GM23338 (cell line): ENCODE results near the gene ACO1. TPM values are rescaled to one million over a fixed set of nuclear protein-coding genes. Genes with fewer than 3 reads are reported as not detected.

Experiments
- ATAC-seq: fragments of 200-7000 bp; cut with Tn5 transposase; 3 replicates; pipeline ENCODE4 v1.9.1; 2020
- DNase-seq: peaks from one replicate; pipeline ENCODE4 v3.0.0-alpha.2; 2015; ENCODE audit warnings: low spot score
- H2AFZ ChIP-seq: fragments of 200-600 bp; sonication (generic); 2 replicates; pipeline ENCODE4 v1.8.0; 2016; ENCODE audit warnings: antibody characterized with exemption, mild to moderate bottlenecking, moderate library complexity
- H3F3A ChIP-seq: fragments of 200-600 bp; sonication (generic); replicated peaks from 2 replicates; pipeline ENCODE4 v1.8.0; 2017; ENCODE audit warnings: antibody characterized with exemption, mixed run types, low read depth
- H3K27ac ChIP-seq: fragments of 200-600 bp; sonication (generic); 2 replicates; pipeline ENCODE4 v1.6.1; 2016; ENCODE audit warnings: low read depth
- H3K27me3 ChIP-seq: fragments of 200-600 bp; sonication (generic); 2 replicates; pipeline ENCODE4 v1.8.0; 2016; ENCODE audit warnings: mild to moderate bottlenecking, mixed run types, moderate library complexity; ENCODE audit not compliant: insufficient read depth
- H3K36me3 ChIP-seq: fragments of 200-600 bp; sonication (generic); 2 replicates; pipeline ENCODE4 v1.8.0; 2016; ENCODE audit warnings: mild to moderate bottlenecking; ENCODE audit not compliant: insufficient read depth
- H3K4me1 ChIP-seq: fragments of 200-600 bp; sonication (generic); 2 replicates; pipeline ENCODE4 v1.8.0; 2016; ENCODE audit warnings: mild to moderate bottlenecking, moderate library complexity; ENCODE audit not compliant: insufficient read depth
- H3K4me2 ChIP-seq: fragments of 200-600 bp; sonication (generic); 2 replicates; pipeline ENCODE4 v1.7.1; 2017; ENCODE audit warnings: mixed run types
- H3K4me3 ChIP-seq: fragments of 200-600 bp; sonication (generic); 2 replicates; pipeline ENCODE4 v1.6.1; 2016; ENCODE audit warnings: mixed run types
- H3K79me2 ChIP-seq: fragments of 200-600 bp; sonication (generic); replicated peaks from 2 replicates; pipeline ENCODE4 v1.8.0; 2017; ENCODE audit warnings: mild to moderate bottlenecking; ENCODE audit not compliant: insufficient read depth
- H3K9me2 ChIP-seq: fragments of 200-600 bp; sonication (generic); 2 replicates; pipeline ENCODE4 v1.8.0; 2017; ENCODE audit not compliant: insufficient read depth
- H4K20me1 ChIP-seq: fragments of 200-600 bp; sonication (generic); replicated peaks from 2 replicates; pipeline ENCODE4 v1.8.0; 2017; ENCODE audit warnings: mild to moderate bottlenecking; ENCODE audit not compliant: insufficient read depth
- H3K27ac Mint-ChIP-seq: 2 replicates; pipeline ENCODE4 v1.8.0; 2020; ENCODE audit warnings: inconsistent platforms, mild to moderate bottlenecking, moderate library complexity, mixed read lengths
- H3K27me3 Mint-ChIP-seq: 3 replicates; pipeline ENCODE4 v1.8.0; 2022; ENCODE audit warnings: low read depth, mild to moderate bottlenecking, moderate library complexity, mixed read lengths, inconsistent platforms; ENCODE audit not compliant: insufficient read depth, poor library complexity
- H3K36me3 Mint-ChIP-seq: 3 replicates; pipeline ENCODE4 v1.8.0; 2021; ENCODE audit warnings: low read depth, mild to moderate bottlenecking, inconsistent platforms, moderate library complexity, mixed read lengths
- H3K4me1 Mint-ChIP-seq: 3 replicates; pipeline ENCODE4 v1.8.0; 2020; ENCODE audit warnings: mild to moderate bottlenecking, inconsistent platforms, mixed read lengths
- H3K4me3 Mint-ChIP-seq: 3 replicates; pipeline ENCODE4 v1.8.0; 2021; ENCODE audit warnings: moderate library complexity, mild to moderate bottlenecking, inconsistent platforms, mixed read lengths
- H3K9me3 Mint-ChIP-seq: 3 replicates; pipeline ENCODE4 v1.8.0; 2020; ENCODE audit warnings: moderate library complexity, mild to moderate bottlenecking, inconsistent platforms, mixed read lengths
- CREB1 ChIP-seq: fragments of 250-450 bp; sonication (Bioruptor Pico); IDR thresholded peaks from 2 replicates; pipeline ENCODE4 v1.5.0; 2020; ENCODE audit warnings: low read depth, mild to moderate bottlenecking, moderate library complexity
- ETS1 ChIP-seq: IDR thresholded peaks from 2 replicates; pipeline ENCODE4 v1.6.1; 2016; ENCODE audit warnings: antibody characterized with exemption
- EZH2 ChIP-seq: fragments of 200-600 bp; sonication (generic); IDR thresholded peaks from one replicate; pipeline ENCODE4 v1.8.0; 2017; ENCODE audit warnings: antibody characterized with exemption, mild to moderate bottlenecking, low read depth; ENCODE audit not compliant: unreplicated experiment
- EZH2phosphoT487 ChIP-seq: fragments of 200-600 bp; sonication (generic); IDR thresholded peaks from one replicate; pipeline ENCODE4 v1.8.1; 2018; ENCODE audit warnings: antibody characterized with exemption; ENCODE audit not compliant: unreplicated experiment
- JUNB ChIP-seq: IDR thresholded peaks from one replicate; pipeline ENCODE4 v1.6.1; 2016; ENCODE audit warnings: antibody characterized with exemption; ENCODE audit not compliant: unreplicated experiment
- NANOG ChIP-seq: IDR thresholded peaks from 2 replicates; pipeline ENCODE4 v1.6.1; 2016; ENCODE audit warnings: antibody characterized with exemption, borderline replicate concordance
- POLR2AphosphoS5 ChIP-seq: IDR thresholded peaks from 2 replicates; pipeline ENCODE4 v1.6.1; 2016; ENCODE audit warnings: antibody characterized with exemption, low read depth
- ZNF114 ChIP-seq: fragments of 250-450 bp; sonication (Bioruptor Pico); IDR thresholded peaks from 2 replicates; pipeline ENCODE4 v1.5.0; 2020; ENCODE audit warnings: mild to moderate bottlenecking, moderate library complexity
- ZNF331 ChIP-seq: fragments of 250-450 bp; sonication (Bioruptor Pico); IDR thresholded peaks from 2 replicates; pipeline ENCODE4 v1.5.0; 2020; ENCODE audit warnings: low read depth, mild to moderate bottlenecking, moderate library complexity
- ZNF462 ChIP-seq: fragments of 250-450 bp; sonication (Bioruptor Pico); IDR thresholded peaks from 2 replicates; pipeline ENCODE4 v1.5.0; 2020; ENCODE audit warnings: mild to moderate bottlenecking, moderate library complexity
- polyA plus RNA-seq: library from polyadenylated mRNA; unstranded; fragments of >200 nt; fragmentation: Nextera tagmentation; extraction: Ambion mirVana; gene quantifications from 2 replicates; pipeline ENCODE4 v1.2.1, GENCODE V29; 2016
- total RNA-seq: library from RNA; depleted of rRNA; stranded (reverse); fragments of >200 nt; shearing (Covaris generic); gene quantifications from 2 replicates; pipeline ENCODE4 v1.2.3, GENCODE V29; 2014

Gene ACO1
- total and polyA plus RNA-seq, 2 experiments from 2014 or later = 16.6 to 41.0 TPM

DNA sequence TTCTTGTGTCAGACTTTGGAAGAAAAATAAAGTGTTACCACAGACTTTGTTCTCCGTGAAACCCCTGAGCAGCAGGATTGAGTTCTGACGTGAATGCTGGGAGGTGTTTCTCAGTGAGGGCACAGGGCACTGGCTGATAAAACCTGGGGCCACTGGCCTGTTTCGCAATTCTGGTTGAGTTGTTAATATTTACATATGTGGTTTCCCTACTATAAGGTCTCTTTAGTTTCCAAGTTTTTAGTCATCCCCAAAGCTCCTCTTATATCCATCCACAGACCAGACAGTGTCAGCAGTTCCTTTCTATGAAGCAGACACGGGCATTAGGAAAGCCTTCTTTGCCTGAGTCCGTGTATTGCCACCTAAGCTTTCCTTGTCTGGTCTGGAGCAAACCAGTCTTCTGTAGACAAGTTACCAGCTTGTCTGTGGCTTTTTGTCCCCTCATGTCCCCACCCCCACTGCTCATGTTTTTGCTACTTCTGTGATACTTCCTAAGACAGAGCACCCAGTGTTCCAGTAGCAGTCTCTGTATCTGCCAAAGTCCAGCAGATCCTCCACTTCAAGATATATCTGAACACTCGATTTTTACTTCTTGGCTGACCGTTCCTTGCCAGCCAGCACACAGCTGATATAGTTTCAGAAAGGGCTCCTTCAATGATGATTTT, 42.0 kb downstream of the ACO1 start:
- H3K9me2 ChIP-seq = no peaks in the 10 kb centered on the region
- no peak overlapping the region for H3K4me2 ChIP-seq
- H3F3A ChIP-seq = no peaks in the 10 kb centered on the region
- Mint-ChIP-seq H3K27me3 (no peaks in the 10 kb centered on the region), H3K4me3 (no peak overlapping the region), H3K4me1 (no peaks in the 10 kb centered on the region), H3K27ac (peak overlapping the region; percentile 43; the same call in 1 of the 2 replicates), H3K9me3 (no peaks in the 10 kb centered on the region), H3K36me3 (peaks cover 31% of the 10 kb centered on the region)
- ATAC-seq (no peak), DNase-seq (no peak)
- no peak overlapping the region for H2AFZ ChIP-seq
- no peaks in the 10 kb centered on the region for H3K27me3 ChIP-seq
- no peak overlapping the region for H3K27ac ChIP-seq
- H4K20me1 ChIP-seq = 0 out of 2 replicates have a peak, but pooled peaks cover 4% of the 10 kb centered on the region
- H3K4me1 ChIP-seq = no peaks in the 10 kb centered on the region
- TF ChIP-seq NANOG (no peak), EZH2 (no peak), JUNB (no peak), POLR2AphosphoS5 (no peak), ETS1 (no peak), ZNF331 (no peak), EZH2phosphoT487 (no peak), ZNF114 (CRISPR knock-in tag) (no peak), ZNF462 (CRISPR knock-in tag) (no peak), CREB1 (CRISPR knock-in tag) (no peak)
- peaks cover 4% of the 10 kb centered on the region for H3K36me3 ChIP-seq
- H3K79me2 ChIP-seq = no peaks in the 10 kb centered on the region
- no peak overlapping the region for H3K4me3 ChIP-seq
